ENCODE results near the gene CR1.
"Not testable (repeated sequence)": the region's sequence is repeated elsewhere in the genome, so short reads cannot be mapped to it uniquely, and the experiment has no call there.

DNA sequence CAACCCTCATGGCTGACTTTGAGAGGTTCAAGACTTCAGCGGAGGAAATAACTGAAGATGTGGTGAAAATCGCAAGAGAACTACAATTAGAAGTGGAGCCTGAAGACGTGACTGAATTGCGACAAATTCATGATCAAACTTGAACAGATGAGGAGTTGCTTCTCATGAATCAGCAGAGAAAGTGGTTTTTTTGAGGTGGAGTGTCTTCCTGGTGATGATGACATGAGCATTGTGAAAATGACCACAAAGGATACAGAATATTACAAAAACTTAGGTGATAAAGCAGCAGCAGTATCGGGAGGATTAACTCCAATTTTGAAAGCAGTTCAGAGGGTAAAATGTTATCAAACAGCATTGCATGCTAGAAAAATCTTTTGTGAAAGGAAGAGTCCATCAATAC lies 40.3 kb downstream of the CR1 start:
- TF ChIP-seq, protein P1, sequence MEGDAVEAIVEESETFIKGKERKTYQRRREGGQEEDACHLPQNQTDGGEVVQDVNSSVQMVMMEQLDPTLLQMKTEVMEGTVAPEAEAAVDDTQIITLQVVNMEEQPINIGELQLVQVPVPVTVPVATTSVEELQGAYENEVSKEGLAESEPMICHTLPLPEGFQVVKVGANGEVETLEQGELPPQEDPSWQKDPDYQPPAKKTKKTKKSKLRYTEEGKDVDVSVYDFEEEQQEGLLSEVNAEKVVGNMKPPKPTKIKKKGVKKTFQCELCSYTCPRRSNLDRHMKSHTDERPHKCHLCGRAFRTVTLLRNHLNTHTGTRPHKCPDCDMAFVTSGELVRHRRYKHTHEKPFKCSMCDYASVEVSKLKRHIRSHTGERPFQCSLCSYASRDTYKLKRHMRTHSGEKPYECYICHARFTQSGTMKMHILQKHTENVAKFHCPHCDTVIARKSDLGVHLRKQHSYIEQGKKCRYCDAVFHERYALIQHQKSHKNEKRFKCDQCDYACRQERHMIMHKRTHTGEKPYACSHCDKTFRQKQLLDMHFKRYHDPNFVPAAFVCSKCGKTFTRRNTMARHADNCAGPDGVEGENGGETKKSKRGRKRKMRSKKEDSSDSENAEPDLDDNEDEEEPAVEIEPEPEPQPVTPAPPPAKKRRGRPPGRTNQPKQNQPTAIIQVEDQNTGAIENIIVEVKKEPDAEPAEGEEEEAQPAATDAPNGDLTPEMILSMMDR (IDR thresholded peaks at IDR 0.05), result not testable (repeated sequence)
- TF ChIP-seq POLR2A (IDR thresholded peaks at IDR 0.05), result not testable (repeated sequence)
